Tibial artery (tissue), 4 donors: ENCODE measurements around the gene SCUBE2.

ENCODE experiments used
- DNase-seq, 2 donors: peaks; one replicate each; pipeline ENCODE4 v3.0.0-alpha.2; 2019
- H3K27ac ChIP-seq, 2 donors: fragments of 200-600 bp; sonication (generic) in 1 of 2; 1 replicate in 1 of 2; 2 replicates in 1 of 2; pipeline ENCODE4 v1.5.1; 2018 to 2019; ENCODE audit warnings: mild to moderate bottlenecking in 1 of 2
- H3K27me3 ChIP-seq, 2 donors: fragments of 200-600 bp; sonication (generic) in 1 of 2; one replicate each; pipeline versions ENCODE4 v1.5.1 to v1.6.0; 2016 to 2019
- H3K36me3 ChIP-seq, 3 donors: fragments of 200-600 bp; sonication (generic) in 2 of 3; one replicate each; pipeline ENCODE4 v1.5.1; 2016 to 2019; ENCODE audit warnings: mild to moderate bottlenecking in 2 of 3
- H3K4me1 ChIP-seq, 4 donors: fragments of 200-600 bp; sonication (generic) in 2 of 4; 1 replicate in 3 of 4; 2 replicates in 1 of 4; pipeline ENCODE4 v1.5.1; 2016 to 2019
- H3K4me3 ChIP-seq, 2 donors: fragments of 200-600 bp; sonication (generic) in 1 of 2; 1 replicate in 1 of 2; 2 replicates in 1 of 2; pipeline ENCODE4 v1.5.1; 2018 to 2019; ENCODE audit warnings: mild to moderate bottlenecking in 2 of 2
- H3K9me3 ChIP-seq, 3 donors: fragments of 200-600 bp; sonication (generic) in 1 of 3; one replicate each; pipeline ENCODE4 v1.5.1; 2016 to 2019
- intact Hi-C: fragments of 100-400 bp; cut with DNase I; formaldehyde crosslinking; loops from one replicate; pipeline ENCODE4 v1.15.0; 2023; ENCODE audit warnings: low total_unique reads
- TF ChIP-seq, protein P1 (sequence below), 2 experiments: fragments of 200-600 bp in 1 of 2; fragments of 450-650 bp in 1 of 2; IDR thresholded peaks; one replicate each; pipeline ENCODE4 v1.5.1; 2017 to 2019; ENCODE audit warnings: antibody characterized with exemption in 2 of 2, mild to moderate bottlenecking in 1 of 2, moderate library complexity in 1 of 2

Gene SCUBE2

GRCh38 chr11:9020916-9021315 is 70.5 kb downstream of the SCUBE2 start:
- TF ChIP-seq, protein P1, sequence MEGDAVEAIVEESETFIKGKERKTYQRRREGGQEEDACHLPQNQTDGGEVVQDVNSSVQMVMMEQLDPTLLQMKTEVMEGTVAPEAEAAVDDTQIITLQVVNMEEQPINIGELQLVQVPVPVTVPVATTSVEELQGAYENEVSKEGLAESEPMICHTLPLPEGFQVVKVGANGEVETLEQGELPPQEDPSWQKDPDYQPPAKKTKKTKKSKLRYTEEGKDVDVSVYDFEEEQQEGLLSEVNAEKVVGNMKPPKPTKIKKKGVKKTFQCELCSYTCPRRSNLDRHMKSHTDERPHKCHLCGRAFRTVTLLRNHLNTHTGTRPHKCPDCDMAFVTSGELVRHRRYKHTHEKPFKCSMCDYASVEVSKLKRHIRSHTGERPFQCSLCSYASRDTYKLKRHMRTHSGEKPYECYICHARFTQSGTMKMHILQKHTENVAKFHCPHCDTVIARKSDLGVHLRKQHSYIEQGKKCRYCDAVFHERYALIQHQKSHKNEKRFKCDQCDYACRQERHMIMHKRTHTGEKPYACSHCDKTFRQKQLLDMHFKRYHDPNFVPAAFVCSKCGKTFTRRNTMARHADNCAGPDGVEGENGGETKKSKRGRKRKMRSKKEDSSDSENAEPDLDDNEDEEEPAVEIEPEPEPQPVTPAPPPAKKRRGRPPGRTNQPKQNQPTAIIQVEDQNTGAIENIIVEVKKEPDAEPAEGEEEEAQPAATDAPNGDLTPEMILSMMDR (IDR thresholded peaks at IDR 0.05), result no peak
- no peak overlapping the region for H3K4me3 ChIP-seq
- no peaks in the 10 kb centered on the region for H3K9me3 ChIP-seq
- intact Hi-C loops, result no loop called here
- H3K4me1 ChIP-seq, result no peaks in the 10 kb centered on the region
- no peak for DNase-seq
- H3K27ac ChIP-seq, result no peak overlapping the region
- H3K27me3 ChIP-seq, result no peaks in the 10 kb centered on the region
- no peaks in the 10 kb centered on the region for H3K36me3 ChIP-seq

- Histone ChIP-seq H3K27ac (no peak overlapping the region), H3K9me3 (no peaks in the 10 kb centered on the region), H3K36me3 (no peaks in the 10 kb centered on the region), H3K4me3 (no peak overlapping the region), H3K27me3 (no peaks in the 10 kb centered on the region), H3K4me1 (no peaks in the 10 kb centered on the region)
- intact Hi-C loops, result no loop called here
- no peak for DNase-seq
- TF ChIP-seq, protein P1 (IDR thresholded peaks at IDR 0.05), result no peak
Measured at GRCh38 chr11:9019861-9020260, 71.5 kb downstream of the SCUBE2 start.

DNA sequence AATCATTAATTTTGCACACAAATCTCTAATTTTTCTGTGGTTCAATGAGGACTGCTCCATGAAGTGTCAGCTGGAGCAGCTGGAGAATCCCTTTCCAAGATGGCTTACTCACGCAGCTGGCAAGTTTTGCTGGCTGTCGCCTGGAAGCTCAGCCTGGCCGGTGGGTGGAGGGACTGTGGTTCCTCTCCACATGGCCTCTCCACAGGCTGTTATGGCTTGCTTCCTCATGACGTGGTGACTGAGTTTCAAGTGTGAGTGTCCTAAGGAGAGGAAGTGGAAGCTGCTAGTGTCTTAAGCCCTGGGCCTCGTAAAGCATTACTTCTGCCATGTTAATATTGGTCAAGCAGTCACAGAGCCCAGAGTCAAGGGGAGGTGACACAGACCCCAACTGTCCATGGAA is 73.6 kb downstream of the SCUBE2 start:
- TF ChIP-seq, protein P1 (IDR thresholded peaks at IDR 0.05), result no peak
- intact Hi-C loops, result no loop called here
- Histone ChIP-seq H3K4me3 (no peak overlapping the region), H3K27me3 (no peaks in the 10 kb centered on the region), H3K27ac (no peak overlapping the region), H3K4me1 (no peaks in the 10 kb centered on the region), H3K9me3 (no peaks in the 10 kb centered on the region), H3K36me3 (no peaks in the 10 kb centered on the region)
- peak; percentile 70 to 71 for DNase-seq

GRCh38 chr11:9016916-9017642 is 74.3 kb downstream of the SCUBE2 start:
- Histone ChIP-seq H3K4me3 (no peak overlapping the region), H3K27me3 (no peaks in the 10 kb centered on the region), H3K9me3 (no peaks in the 10 kb centered on the region), H3K4me1 (no peaks in the 10 kb centered on the region), H3K27ac (no peak overlapping the region), H3K36me3 (no peaks in the 10 kb centered on the region)
- TF ChIP-seq, protein P1 (IDR thresholded peaks at IDR 0.05), result no peak
- intact Hi-C loops, result no loop called here
- no peak for DNase-seq

DNA sequence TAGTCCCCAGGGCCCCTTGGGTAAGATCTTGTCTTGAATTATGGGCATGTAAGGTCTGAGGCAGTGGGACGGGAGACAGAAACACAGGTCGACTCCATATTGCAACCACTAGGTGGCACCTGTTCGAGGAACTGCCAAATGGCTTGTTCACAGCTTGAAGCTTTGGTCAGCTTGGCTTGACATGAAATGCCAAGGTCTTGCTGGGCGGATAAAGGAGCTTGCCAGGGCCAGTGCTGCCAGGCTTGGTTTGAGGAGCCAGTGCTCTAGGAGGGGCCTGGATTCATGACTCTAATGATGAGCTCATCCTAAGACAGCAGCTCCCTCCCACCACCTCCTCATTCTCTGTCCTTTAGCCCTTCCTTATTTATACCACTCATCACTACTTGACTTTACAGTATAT is 75.7 kb downstream of the SCUBE2 start:
- peak; percentile 46 to 71 for DNase-seq
- TF ChIP-seq, protein P1 (IDR thresholded peaks at IDR 0.05), result peak; percentile 67
- H3K27me3 ChIP-seq, result no peaks in the 10 kb centered on the region

More for the DNA sequence above, 75.7 kb downstream of the SCUBE2 start:
- Histone ChIP-seq H3K4me3 (no peak overlapping the region), H3K4me1 (no peaks in the 10 kb centered on the region), H3K36me3 (no peaks in the 10 kb centered on the region), H3K9me3 (no peaks in the 10 kb centered on the region), H3K27ac (no peak overlapping the region)
- intact Hi-C loops, result no loop called here
